HEK293 (cell line): ENCODE measurements around the gene GALNT1.

Experiments used
- CTCF ChIA-PET: fragments of 350-600 bp; formaldehyde crosslinking; extraction: SDS; loops from one replicate; lab custom pipeline; 2021; ENCODE audit warnings: antibody characterized with exemption; lab: Yijun Ruan, JAX
- POLR2A ChIA-PET: fragments of 300-600 bp; formaldehyde crosslinking; extraction: SDS; loops from one replicate; lab custom pipeline; 2020; ENCODE audit warnings: antibody characterized with exemption, inconsistent platforms; lab: Yijun Ruan, JAX
- H3K27ac ChIP-seq: fragments of 200-500 bp; sonication (Bioruptor generic); 2 replicates; pipeline ENCODE4 v1.5.1; 2014; ENCODE audit warnings: low read depth, low read length, control low read depth, inconsistent platforms; ENCODE audit errors: extremely low read depth
- H3K36me3 ChIP-seq, 2 experiments: fragments of 200-500 bp in 1 of 2; sonication (Bioruptor generic) in 1 of 2; 1 replicate in 1 of 2; 2 replicates in 1 of 2; pipeline ENCODE4 v1.5.1; 2014 to 2017; ENCODE audit warnings: inconsistent platforms in 2 of 2, low read length in 2 of 2; ENCODE audit not compliant: control insufficient read depth in 2 of 2, insufficient read depth in 1 of 2
- H3K4me1 ChIP-seq: fragments of 200-500 bp; sonication (Bioruptor generic); 2 replicates; pipeline ENCODE4 v1.5.1; 2014; ENCODE audit warnings: mild to moderate bottlenecking, low read length, inconsistent platforms; ENCODE audit not compliant: control insufficient read depth, insufficient read depth
- H3K4me3 ChIP-seq: 2 replicates; pipeline ENCODE4 v1.5.1; 2011; ENCODE audit warnings: low read depth, mild to moderate bottlenecking, control low read depth, low read length, moderate library complexity
- H3K9me3 ChIP-seq: fragments of 200-500 bp; sonication (Bioruptor generic); 2 replicates; pipeline ENCODE4 v1.5.1; 2014; ENCODE audit warnings: low read depth, low read length, inconsistent platforms; ENCODE audit not compliant: control insufficient read depth, insufficient read depth
- ELK4 ChIP-seq: IDR thresholded peaks from 2 replicates; pipeline ENCODE4 v1.6.1; 2011; ENCODE audit warnings: mild to moderate bottlenecking, low read depth, low read length, borderline replicate concordance
- PRDM2 ChIP-seq: fragments of 450-650 bp; formaldehyde crosslinking; IDR thresholded peaks from 2 replicates; pipeline ENCODE4 v1.5.1; 2016; ENCODE audit warnings: missing biosample characterization, missing genetic modification characterization, borderline replicate concordance
- SCRT1 ChIP-seq: fragments of 450-650 bp; formaldehyde crosslinking; IDR thresholded peaks from 2 replicates; pipeline ENCODE4 v1.5.1; 2016; ENCODE audit warnings: missing biosample characterization, missing genetic modification characterization, borderline replicate concordance
- SCRT2 ChIP-seq: fragments of 450-650 bp; formaldehyde crosslinking; IDR thresholded peaks from 2 replicates; pipeline ENCODE4 v1.5.1; 2016; ENCODE audit warnings: missing biosample characterization, missing genetic modification characterization
- ZBTB26 ChIP-seq: fragments of 450-650 bp; formaldehyde crosslinking; optimal IDR thresholded peaks from 2 replicates; pipeline ENCODE3; 2016; ENCODE audit warnings: missing biosample characterization, mild to moderate bottlenecking, missing genetic modification characterization
- ZBTB7A ChIP-seq: fragments of 450-650 bp; formaldehyde crosslinking; IDR thresholded peaks from 2 replicates; pipeline ENCODE4 v1.5.1; 2016; ENCODE audit warnings: low read depth, missing biosample characterization, missing genetic modification characterization
- ZNF335 ChIP-seq: fragments of 450-650 bp; formaldehyde crosslinking; conservative IDR thresholded peaks from 2 replicates; pipeline ENCODE4 v1.5.1; 2016; ENCODE audit warnings: missing biosample characterization, missing genetic modification characterization
- ZNF561 ChIP-seq: fragments of 450-650 bp; IDR thresholded peaks from 2 replicates; pipeline ENCODE4 v1.5.1; 2018; ENCODE audit warnings: missing biosample characterization, missing genetic modification characterization, borderline replicate concordance
- ZNF600 ChIP-seq: fragments of 450-650 bp; formaldehyde crosslinking; IDR thresholded peaks from 2 replicates; pipeline ENCODE4 v1.5.1; 2016; ENCODE audit warnings: missing biosample characterization, missing genetic modification characterization
- ZNF843 ChIP-seq: fragments of 450-650 bp; formaldehyde crosslinking; IDR thresholded peaks from 2 replicates; pipeline ENCODE4 v1.5.1; 2016; ENCODE audit warnings: missing biosample characterization, missing genetic modification characterization

Gene GALNT1

GRCh38 chr18:35749701-35750100 lies 168.2 kb downstream of the GALNT1 start:
- H3K36me3 ChIP-seq: no peaks in the 10 kb centered on the region
- TF ChIP-seq PRDM2: no peak
- no peaks in the 10 kb centered on the region for H3K4me1 ChIP-seq
- no peak overlapping the region for H3K27ac ChIP-seq
- CTCF ChIA-PET: no interaction called here
- no peaks in the 10 kb centered on the region for H3K9me3 ChIP-seq
- POLR2A ChIA-PET: no interaction called here
- H3K4me3 ChIP-seq: no peak overlapping the region

GRCh38 chr18:35750929-35751328 lies 169.4 kb downstream of the GALNT1 start:
- ChIA-PET CTCF (interaction anchor here (0.6 to 0.8 kb wide), 2 partner anchors 53 to 200 kb away, joined by 3 read pairs; no protein-coding TSS in a partner anchor), POLR2A (no interaction called here)
- no peaks in the 10 kb centered on the region for H3K36me3 ChIP-seq
- no peak overlapping the region for H3K27ac ChIP-seq
- H3K4me3 ChIP-seq: no peak overlapping the region
- no peaks in the 10 kb centered on the region for H3K4me1 ChIP-seq
- no peaks in the 10 kb centered on the region for H3K9me3 ChIP-seq
- TF ChIP-seq ZNF600 (tag by site-specific recombination) (no peak), ZBTB26 (no peak), SCRT1 (tag by site-specific recombination) (no peak), ELK4 (no peak), ZNF335 (no peak), ZNF561 (no peak), SCRT2 (tag by site-specific recombination) (no peak), ZBTB7A (no peak)

GRCh38 chr18:35753306-35753910 lies 171.9 kb downstream of the GALNT1 start:
- TF ChIP-seq ZNF843 (tag by site-specific recombination): no peak
- Histone ChIP-seq H3K9me3 (no peaks in the 10 kb centered on the region), H3K4me1 (no peaks in the 10 kb centered on the region), H3K36me3 (no peaks in the 10 kb centered on the region), H3K4me3 (no peak overlapping the region), H3K27ac (no peak overlapping the region)
- ChIA-PET CTCF (interaction anchor here (0.6 to 0.8 kb wide), 3 partner anchors 8 to 378 kb away, joined by 3 to 4 read pairs (median 3); no protein-coding TSS in a partner anchor), POLR2A (no interaction called here)
